ENCODE measurements around the gene PHF12. TPM values are rescaled to one million over a fixed set of nuclear protein-coding genes. Genes with fewer than 3 reads are reported as not detected.

PHF12 gene
- total and polyA plus RNA-seq, 7 donors: 6.9 to 54.3 (median 39.1) TPM

DNA sequence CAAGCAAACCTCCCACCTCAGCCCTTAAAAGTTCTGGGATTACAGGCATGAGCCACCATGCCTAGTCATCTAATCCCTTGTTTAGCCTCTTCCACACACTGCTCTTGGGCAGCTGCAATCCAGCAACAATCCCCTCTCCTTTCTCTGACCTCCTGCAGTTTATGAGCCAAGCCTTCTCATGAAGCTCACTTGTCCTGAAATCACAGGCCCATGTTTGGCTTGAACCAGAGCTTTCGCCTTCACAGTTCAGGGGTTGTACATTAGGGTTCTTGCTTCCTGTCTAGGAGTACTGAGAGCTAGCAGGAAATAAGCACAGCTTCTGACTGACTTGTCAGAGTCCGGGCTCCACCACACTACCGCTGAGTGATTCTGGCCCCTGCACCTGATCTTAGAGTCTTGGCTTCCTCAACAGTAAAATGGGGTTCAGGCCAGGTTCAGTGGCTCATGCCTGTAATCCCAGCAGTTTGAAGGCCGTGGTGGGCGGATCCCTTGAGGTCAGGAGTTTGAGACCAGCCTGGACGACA, 80.2 kb downstream of the PHF12 start:
- H3K36me3 ChIP-seq: no peaks in the 10 kb centered on the region
- H3K4me3 ChIP-seq: no peak overlapping the region
- 62 to 83% methylated on average over 6 of the region's 6 CpGs for WGBS, 2 donors
- no peak for TF ChIP-seq EP300 (IDR thresholded peaks at IDR 0.05)
- no peak for TF ChIP-seq POLR2A (IDR thresholded peaks at IDR 0.05)
- TF ChIP-seq POLR2AphosphoS5 (IDR thresholded peaks at IDR 0.05): no peak
- TF ChIP-seq, protein P1, sequence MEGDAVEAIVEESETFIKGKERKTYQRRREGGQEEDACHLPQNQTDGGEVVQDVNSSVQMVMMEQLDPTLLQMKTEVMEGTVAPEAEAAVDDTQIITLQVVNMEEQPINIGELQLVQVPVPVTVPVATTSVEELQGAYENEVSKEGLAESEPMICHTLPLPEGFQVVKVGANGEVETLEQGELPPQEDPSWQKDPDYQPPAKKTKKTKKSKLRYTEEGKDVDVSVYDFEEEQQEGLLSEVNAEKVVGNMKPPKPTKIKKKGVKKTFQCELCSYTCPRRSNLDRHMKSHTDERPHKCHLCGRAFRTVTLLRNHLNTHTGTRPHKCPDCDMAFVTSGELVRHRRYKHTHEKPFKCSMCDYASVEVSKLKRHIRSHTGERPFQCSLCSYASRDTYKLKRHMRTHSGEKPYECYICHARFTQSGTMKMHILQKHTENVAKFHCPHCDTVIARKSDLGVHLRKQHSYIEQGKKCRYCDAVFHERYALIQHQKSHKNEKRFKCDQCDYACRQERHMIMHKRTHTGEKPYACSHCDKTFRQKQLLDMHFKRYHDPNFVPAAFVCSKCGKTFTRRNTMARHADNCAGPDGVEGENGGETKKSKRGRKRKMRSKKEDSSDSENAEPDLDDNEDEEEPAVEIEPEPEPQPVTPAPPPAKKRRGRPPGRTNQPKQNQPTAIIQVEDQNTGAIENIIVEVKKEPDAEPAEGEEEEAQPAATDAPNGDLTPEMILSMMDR (IDR thresholded peaks at IDR 0.05): no peak
- no peaks in the 10 kb centered on the region for H3K27me3 ChIP-seq
- H3K9me3 ChIP-seq: no peaks in the 10 kb centered on the region
- no peaks in the 10 kb centered on the region for H3K4me1 ChIP-seq
- no peak overlapping the region for H3K27ac ChIP-seq
- no peak for DNase-seq
- intact Hi-C loops (cut with DNase I): no loop called here

DNA sequence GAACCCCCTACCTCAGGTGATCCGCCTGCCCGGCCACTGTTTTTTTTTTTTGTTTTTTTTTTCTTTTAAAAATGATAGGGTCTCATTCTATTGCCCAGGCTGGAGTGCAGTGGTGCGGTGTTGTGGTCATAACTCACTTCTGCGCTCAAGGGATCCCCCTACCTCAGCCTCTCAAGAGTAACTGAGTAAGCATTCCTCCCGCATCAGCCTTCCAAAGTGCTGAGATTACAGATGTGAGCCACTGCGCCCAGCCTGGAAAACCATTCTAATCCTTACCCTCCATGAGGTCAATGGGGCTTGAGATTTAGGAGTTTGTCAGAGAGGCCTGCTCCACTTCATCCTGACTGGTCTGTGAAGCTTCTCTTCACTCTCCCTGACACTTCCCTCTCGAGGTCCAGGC, 84.0 kb downstream of the PHF12 start:
- Histone ChIP-seq H3K4me1 (no peaks in the 10 kb centered on the region), H3K27ac (no peak overlapping the region), H3K27me3 (no peaks in the 10 kb centered on the region), H3K4me3 (no peak overlapping the region), H3K36me3 (no peaks in the 10 kb centered on the region), H3K9me3 (no peaks in the 10 kb centered on the region)
- TF ChIP-seq EP300 (IDR thresholded peaks at IDR 0.05): no peak
- intact Hi-C loops (cut with DNase I): no loop called here
- DNase-seq: no peak
- 93 to 94% methylated on average over 7 of the region's 7 CpGs for WGBS, 2 donors

DNA sequence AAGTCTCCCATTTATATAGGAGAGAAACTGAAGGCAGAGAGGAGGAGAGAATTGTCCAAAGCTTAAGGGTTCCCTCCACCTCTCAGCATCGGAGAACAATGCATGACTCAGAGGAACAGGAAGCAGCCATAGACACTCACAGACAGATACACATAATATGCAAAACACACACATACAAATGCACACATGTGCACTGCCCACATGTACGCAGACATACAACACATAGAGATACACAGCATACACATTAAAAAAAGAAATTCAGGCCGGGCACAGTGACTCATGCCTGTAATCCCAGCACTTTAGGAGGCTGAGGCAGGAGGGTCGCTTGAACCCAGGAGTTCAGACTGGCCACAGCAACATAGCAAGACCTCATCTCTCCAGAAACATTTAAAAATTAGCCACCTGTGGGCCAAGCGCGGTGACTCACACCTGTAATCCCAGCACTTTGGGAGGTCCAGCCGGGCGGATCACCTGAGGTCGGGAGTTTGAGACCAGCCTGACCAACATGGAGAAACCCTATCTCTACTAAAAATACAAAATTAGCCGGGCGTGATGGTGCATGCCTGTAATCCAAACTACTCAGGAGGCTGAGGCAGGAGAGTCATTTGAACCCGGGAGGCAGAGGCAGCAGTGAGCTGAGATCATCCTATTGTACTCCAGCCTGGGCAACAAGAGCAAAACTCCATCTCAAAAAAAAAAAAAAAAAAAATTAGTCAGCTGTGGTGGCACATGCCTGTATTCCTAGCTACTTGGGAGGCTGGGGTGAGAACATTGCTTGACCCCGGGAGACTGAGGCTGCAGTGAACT, 85.2 kb downstream of the PHF12 start:
- no peak for DNase-seq
- Histone ChIP-seq H3K9me3 (no peaks in the 10 kb centered on the region), H3K27ac (no peak overlapping the region), H3K4me1 (no peaks in the 10 kb centered on the region), H3K4me3 (no peak overlapping the region), H3K36me3 (peaks cover 0 to 5% (median 0%) of the 10 kb centered on the region in 4 donors), H3K27me3 (no peaks in the 10 kb centered on the region)
- 87 to 88% methylated on average over 13 of the region's 13 CpGs for WGBS, 2 donors
- intact Hi-C loops (cut with DNase I): no loop called here
- TF ChIP-seq POLR2AphosphoS5 (IDR thresholded peaks at IDR 0.05) (no peak), POLR2A (IDR thresholded peaks at IDR 0.05) (no peak), EP300 (IDR thresholded peaks at IDR 0.05) (no peak)
- TF ChIP-seq, protein P1 (IDR thresholded peaks at IDR 0.05): no peak

DNA sequence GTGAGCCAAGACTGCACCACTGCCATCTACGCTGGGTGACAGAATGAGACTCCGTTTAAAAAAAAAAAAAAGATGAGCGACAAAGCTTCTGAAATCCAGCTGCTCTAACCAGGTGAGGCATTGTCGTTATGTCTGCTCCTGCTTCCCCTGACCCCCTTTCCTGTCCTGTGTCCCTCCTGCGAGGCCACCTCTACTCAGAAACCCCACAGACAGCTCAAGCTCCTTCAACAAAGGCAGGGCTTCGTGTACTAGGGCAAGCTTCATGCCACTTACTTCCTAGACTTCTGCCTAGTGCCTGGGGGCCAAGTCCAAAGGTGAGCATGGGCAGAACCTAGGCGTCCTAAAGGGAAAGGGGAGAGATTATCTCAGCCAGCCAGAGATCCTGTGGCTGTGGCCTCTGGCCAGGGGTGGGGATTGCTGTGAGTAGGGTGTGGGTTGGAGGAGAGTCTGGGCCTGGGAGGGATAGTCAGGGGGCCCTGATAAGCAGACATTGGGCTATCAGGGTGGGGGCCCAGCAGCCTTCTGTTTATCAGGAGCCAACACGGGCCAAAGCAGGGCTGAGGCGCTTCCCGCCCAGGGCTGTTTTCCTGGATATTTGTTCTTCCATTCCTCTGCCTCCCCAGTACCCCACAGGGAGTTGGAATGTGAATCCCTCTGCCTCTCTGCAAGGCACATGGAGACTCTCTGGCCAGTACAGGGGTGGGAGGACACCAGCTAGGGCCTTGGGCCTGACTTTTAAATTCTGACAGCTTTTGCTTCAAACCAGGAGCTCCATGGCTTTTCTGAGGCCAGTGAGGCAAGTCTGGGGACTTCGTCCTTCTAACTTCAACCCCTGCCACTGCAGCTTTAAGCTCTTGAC, 86.1 kb downstream of the PHF12 start:
- Histone ChIP-seq H3K9me3 (no peaks in the 10 kb centered on the region), H3K27me3 (no peaks in the 10 kb centered on the region), H3K4me1 (no peaks in the 10 kb centered on the region), H3K27ac (no peak overlapping the region), H3K36me3 (peaks cover 0 to 15% (median 5%) of the 10 kb centered on the region in 4 donors), H3K4me3 (no peak overlapping the region)
- 48 to 82% methylated on average over 11 of the region's 11 CpGs for WGBS, 2 donors
- intact Hi-C loops (cut with DNase I): no loop called here
- no peak for DNase-seq
- no peak for TF ChIP-seq POLR2A (IDR thresholded peaks at IDR 0.05)
- TF ChIP-seq, protein P1 (IDR thresholded peaks at IDR 0.05): no peak
- TF ChIP-seq EP300 (IDR thresholded peaks at IDR 0.05): no peak
- no peak for TF ChIP-seq POLR2AphosphoS5 (IDR thresholded peaks at IDR 0.05)

DNA sequence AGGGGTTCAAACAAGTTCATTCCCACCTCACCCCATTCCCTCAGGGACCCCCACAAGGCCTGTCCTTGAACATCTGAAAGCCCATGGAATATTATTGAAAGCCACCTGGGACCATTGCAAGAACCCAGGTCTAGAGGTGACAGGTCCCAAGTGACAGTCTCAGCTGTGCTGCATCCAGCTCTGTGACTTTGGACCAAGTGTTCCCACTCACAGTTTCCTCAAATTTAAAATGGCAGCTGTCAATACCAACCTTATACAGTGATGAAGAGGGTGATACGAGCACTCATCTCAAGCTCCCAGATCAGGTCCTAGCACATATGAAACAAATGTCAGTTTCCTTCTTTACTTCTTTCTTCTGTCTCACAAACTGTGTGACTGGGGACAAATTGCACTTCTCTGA, 87.4 kb downstream of the PHF12 start:
- no peaks in the 10 kb centered on the region for H3K4me1 ChIP-seq
- peaks cover 0 to 27% (median 10%) of the 10 kb centered on the region in 4 donors for H3K36me3 ChIP-seq
- WGBS, 2 donors: 98% methylated on average over 1 of the region's 1 CpG
- no peaks in the 10 kb centered on the region for H3K9me3 ChIP-seq
- no peak overlapping the region for H3K27ac ChIP-seq
- no peaks in the 10 kb centered on the region for H3K27me3 ChIP-seq
- no peak for DNase-seq
- no peak for TF ChIP-seq EP300 (IDR thresholded peaks at IDR 0.05)
- TF ChIP-seq, protein P1 (IDR thresholded peaks at IDR 0.05): no peak
- no peak for TF ChIP-seq POLR2A (IDR thresholded peaks at IDR 0.05)
- TF ChIP-seq POLR2AphosphoS5 (IDR thresholded peaks at IDR 0.05): no peak
- H3K4me3 ChIP-seq: no peak overlapping the region
- intact Hi-C loops (cut with DNase I): no loop called here

Data from sigmoid colon (tissue), 7 donors.